ENCODE measurements around the gene CDS2.

Gene CDS2

GRCh38 chr20:5181958-5182357 lies 55.1 kb downstream of the CDS2 start:
- DNase-seq (ENCODE audit: low read depth): no peak

GRCh38 chr20:5182615-5183254 lies 55.9 kb downstream of the CDS2 start:
- no peak for DNase-seq (ENCODE audit: low read depth)

GRCh38 chr20:5183731-5184474 lies 57.1 kb downstream of the CDS2 start:
- no peak for DNase-seq (ENCODE audit: low read depth)

- DNase-seq (ENCODE audit: low read depth): no peak
These were observed 57.9 kb downstream of the CDS2 start for GRCh38 chr20:5184684-5185083.

- DNase-seq (ENCODE audit: low read depth): no peak
These were observed 60.3 kb downstream of the CDS2 start for GRCh38 chr20:5187122-5187521.

GRCh38 chr20:5188736-5189135 lies 61.9 kb downstream of the CDS2 start:
- DNase-seq (ENCODE audit: low read depth): no peak

GRCh38 chr20:5189917-5190316 lies 63.1 kb downstream of the CDS2 start:
- no peak for DNase-seq (ENCODE audit: low read depth)

GRCh38 chr20:5190444-5190843 lies 63.6 kb downstream of the CDS2 start:
- DNase-seq (ENCODE audit: low read depth): no peak

GRCh38 chr20:5191829-5192569 lies 65.2 kb downstream of the CDS2 start:
- DNase-seq (ENCODE audit: low read depth): no peak

GRCh38 chr20:5192570-5193431 lies 66.0 kb downstream of the CDS2 start:
- no peak for DNase-seq (ENCODE audit: low read depth)

GRCh38 chr20:5195655-5196054 lies 68.8 kb downstream of the CDS2 start:
- DNase-seq (ENCODE audit: low read depth): no peak

- DNase-seq (ENCODE audit: low read depth): no peak
These were observed 69.3 kb downstream of the CDS2 start for GRCh38 chr20:5196149-5196548.

GRCh38 chr20:5197270-5197827 lies 70.5 kb downstream of the CDS2 start:
- no peak for DNase-seq (ENCODE audit: low read depth)

- no peak for DNase-seq (ENCODE audit: low read depth)
These were observed 71.2 kb downstream of the CDS2 start for GRCh38 chr20:5197847-5198650.

- DNase-seq (ENCODE audit: low read depth): no peak
These were observed 71.8 kb downstream of the CDS2 start for GRCh38 chr20:5198651-5198924.

- DNase-seq (ENCODE audit: low read depth): no peak
These were observed 76.6 kb downstream of the CDS2 start for GRCh38 chr20:5203380-5203779.

- peak; percentile 12 for DNase-seq (ENCODE audit: low read depth)
These were observed 78.8 kb downstream of the CDS2 start for GRCh38 chr20:5205348-5206210.

- DNase-seq (ENCODE audit: low read depth): no peak
These were observed 80.3 kb downstream of the CDS2 start for GRCh38 chr20:5207138-5207537.

- DNase-seq (ENCODE audit: low read depth): no peak
These were observed 85.3 kb downstream of the CDS2 start for GRCh38 chr20:5211803-5212714.

Measured in stimulated activated CD8-positive, alpha-beta memory T cell treated with anti-CD3 and anti-CD28 coated beads, Interleukin-15, amount 100 ng/mL, for 24 hours (primary cell).